ENCODE measurements around the gene MALT1.

- TF ChIP-seq, protein P1, sequence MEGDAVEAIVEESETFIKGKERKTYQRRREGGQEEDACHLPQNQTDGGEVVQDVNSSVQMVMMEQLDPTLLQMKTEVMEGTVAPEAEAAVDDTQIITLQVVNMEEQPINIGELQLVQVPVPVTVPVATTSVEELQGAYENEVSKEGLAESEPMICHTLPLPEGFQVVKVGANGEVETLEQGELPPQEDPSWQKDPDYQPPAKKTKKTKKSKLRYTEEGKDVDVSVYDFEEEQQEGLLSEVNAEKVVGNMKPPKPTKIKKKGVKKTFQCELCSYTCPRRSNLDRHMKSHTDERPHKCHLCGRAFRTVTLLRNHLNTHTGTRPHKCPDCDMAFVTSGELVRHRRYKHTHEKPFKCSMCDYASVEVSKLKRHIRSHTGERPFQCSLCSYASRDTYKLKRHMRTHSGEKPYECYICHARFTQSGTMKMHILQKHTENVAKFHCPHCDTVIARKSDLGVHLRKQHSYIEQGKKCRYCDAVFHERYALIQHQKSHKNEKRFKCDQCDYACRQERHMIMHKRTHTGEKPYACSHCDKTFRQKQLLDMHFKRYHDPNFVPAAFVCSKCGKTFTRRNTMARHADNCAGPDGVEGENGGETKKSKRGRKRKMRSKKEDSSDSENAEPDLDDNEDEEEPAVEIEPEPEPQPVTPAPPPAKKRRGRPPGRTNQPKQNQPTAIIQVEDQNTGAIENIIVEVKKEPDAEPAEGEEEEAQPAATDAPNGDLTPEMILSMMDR (IDR thresholded peaks at IDR 0.05), result no peak
- TF ChIP-seq POLR2A (IDR thresholded peaks at IDR 0.05), result no peak
These were observed 83.3 kb downstream of the MALT1 start for GRCh38 chr18:58754544-58755068.
